ENCODE data around the gene LTBP2.

The LTBP2 gene

GRCh38 chr14:74555476-74556050, 56.5 kb downstream of the LTBP2 start:
- H3K27ac Mint-ChIP-seq, result no peak overlapping the region
- H3K36me3 Mint-ChIP-seq (ENCODE audit: low read depth), result no peaks in the 10 kb centered on the region
- no peaks in the 10 kb centered on the region for H3K4me1 Mint-ChIP-seq (ENCODE audit: low read depth)
- no peaks in the 10 kb centered on the region for H3K9me3 Mint-ChIP-seq
- H3K4me3 Mint-ChIP-seq, result no peak overlapping the region
- H3K27me3 Mint-ChIP-seq (ENCODE audit: low read depth), result peaks cover 13% of the 10 kb centered on the region

DNA sequence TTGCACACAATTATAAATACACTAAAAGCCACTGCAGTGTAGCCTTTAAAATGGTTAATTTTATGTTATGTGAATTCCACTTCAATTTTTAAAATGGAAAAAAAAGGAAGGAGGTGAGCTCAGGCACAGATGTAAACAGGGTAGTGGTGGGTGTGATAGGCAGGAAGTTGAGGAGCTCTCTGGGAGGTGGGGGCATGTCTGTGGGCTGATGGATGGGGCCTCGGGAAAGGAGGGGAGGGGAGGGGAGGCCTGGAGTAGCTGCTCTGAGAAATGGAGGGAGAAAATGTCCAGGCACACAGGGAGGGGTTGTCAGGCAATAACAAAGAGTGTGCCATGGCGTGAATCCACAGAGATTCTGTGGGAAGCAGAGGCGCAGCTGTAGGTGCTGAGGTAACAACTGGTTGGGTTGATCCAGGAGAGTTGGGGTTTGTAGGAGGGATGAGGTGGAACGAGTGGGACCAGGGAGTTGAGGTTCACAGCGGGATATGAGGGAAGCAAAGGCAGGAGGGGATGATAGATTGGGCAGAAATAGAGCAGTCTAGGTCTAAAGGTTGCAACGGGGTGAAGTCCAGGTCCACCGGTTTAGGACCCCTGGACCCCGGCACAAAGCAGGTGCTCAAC, 57.2 kb downstream of the LTBP2 start:
- Mint-ChIP-seq H3K27me3 (ENCODE audit: low read depth) (peaks cover 9% of the 10 kb centered on the region), H3K36me3 (ENCODE audit: low read depth) (no peaks in the 10 kb centered on the region), H3K4me3 (no peak overlapping the region), H3K27ac (no peak overlapping the region), H3K4me1 (ENCODE audit: low read depth) (no peaks in the 10 kb centered on the region), H3K9me3 (no peaks in the 10 kb centered on the region)

GRCh38 chr14:74552623-74553022, 59.4 kb downstream of the LTBP2 start:
- no peak overlapping the region for H3K4me3 Mint-ChIP-seq
- H3K9me3 Mint-ChIP-seq, result no peaks in the 10 kb centered on the region
- no peaks in the 10 kb centered on the region for H3K4me1 Mint-ChIP-seq (ENCODE audit: low read depth)
- H3K27me3 Mint-ChIP-seq (ENCODE audit: low read depth), result peaks cover 5% of the 10 kb centered on the region
- H3K36me3 Mint-ChIP-seq (ENCODE audit: low read depth), result no peaks in the 10 kb centered on the region
- no peak overlapping the region for H3K27ac Mint-ChIP-seq

DNA sequence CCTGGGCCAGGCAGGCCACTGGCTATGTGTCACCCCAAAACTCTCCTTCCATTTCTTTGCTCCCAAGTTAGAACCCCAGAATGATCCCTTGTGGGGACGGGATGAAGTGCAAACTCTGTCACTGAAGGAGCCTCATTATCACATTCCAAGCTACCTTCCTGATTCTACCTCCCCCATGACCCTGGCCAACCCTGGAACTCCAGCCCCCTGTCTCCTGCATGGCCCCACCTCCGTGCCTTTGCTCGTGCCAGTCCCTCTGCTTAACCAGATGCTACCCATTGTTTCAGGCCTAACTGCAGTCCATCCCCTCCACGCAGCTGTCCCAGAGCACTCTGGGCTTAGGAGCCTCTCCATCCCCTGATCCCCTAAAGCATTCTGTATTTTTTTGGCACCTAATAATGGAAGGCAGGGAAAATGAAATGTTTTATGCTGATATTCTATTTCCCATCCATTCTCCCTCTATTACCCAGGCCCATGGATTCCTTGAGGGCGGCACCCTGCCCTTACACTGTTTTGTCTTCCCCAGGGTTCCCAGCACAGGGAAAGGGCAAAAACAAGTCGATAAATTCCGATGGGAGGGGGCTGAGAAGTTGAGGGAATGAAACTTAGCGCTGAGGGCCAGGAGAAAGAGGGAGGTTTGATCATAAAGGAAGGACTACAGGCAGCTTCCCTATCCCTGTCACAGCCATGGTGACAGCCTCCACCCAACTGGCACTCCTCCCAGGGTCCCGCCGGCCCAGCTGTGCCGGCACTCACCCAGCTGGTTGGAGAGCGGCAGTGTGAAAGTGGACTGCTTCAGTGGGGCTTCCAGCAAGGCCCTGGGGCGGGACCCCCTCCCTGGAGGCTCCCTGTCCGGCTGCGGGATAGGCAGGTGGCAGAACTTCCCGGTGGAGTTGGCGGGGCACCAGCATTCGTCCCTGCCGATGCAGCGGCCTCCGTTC, 60.3 kb downstream of the LTBP2 start:
- Mint-ChIP-seq H3K36me3 (ENCODE audit: low read depth) (no peaks in the 10 kb centered on the region), H3K4me3 (no peak overlapping the region), H3K27me3 (ENCODE audit: low read depth) (peaks cover 5% of the 10 kb centered on the region), H3K9me3 (no peaks in the 10 kb centered on the region), H3K27ac (no peak overlapping the region), H3K4me1 (ENCODE audit: low read depth) (no peaks in the 10 kb centered on the region)

DNA sequence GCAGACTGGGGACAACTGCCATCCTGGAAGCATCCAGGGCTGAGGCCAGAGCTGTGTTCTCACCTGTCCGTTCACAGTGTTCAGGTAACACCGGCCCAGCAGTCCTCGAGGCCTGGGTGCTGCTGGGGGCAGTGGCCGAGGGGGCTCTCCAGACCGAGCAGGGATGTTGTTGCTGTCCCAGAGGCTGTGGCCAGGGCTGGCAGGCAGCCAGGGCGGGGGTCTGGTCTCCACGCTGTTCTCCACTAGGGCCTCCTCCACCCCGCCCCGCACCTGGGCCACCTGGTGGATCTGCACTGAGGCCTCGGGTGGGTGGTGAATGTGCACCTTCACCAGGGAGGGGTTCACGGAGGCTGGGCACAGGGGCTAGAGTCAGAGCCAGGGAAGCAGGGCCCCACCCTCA, 61.0 kb downstream of the LTBP2 start:
- Mint-ChIP-seq H3K4me1 (ENCODE audit: low read depth) (no peaks in the 10 kb centered on the region), H3K27ac (no peak overlapping the region), H3K9me3 (no peaks in the 10 kb centered on the region), H3K27me3 (ENCODE audit: low read depth) (peaks cover 8% of the 10 kb centered on the region), H3K36me3 (ENCODE audit: low read depth) (no peaks in the 10 kb centered on the region), H3K4me3 (no peak overlapping the region)

GRCh38 chr14:74550071-74550470, 62.0 kb downstream of the LTBP2 start:
- Mint-ChIP-seq H3K27ac (no peak overlapping the region), H3K4me1 (ENCODE audit: low read depth) (no peaks in the 10 kb centered on the region), H3K27me3 (ENCODE audit: low read depth) (peaks cover 8% of the 10 kb centered on the region), H3K9me3 (no peaks in the 10 kb centered on the region), H3K36me3 (ENCODE audit: low read depth) (no peaks in the 10 kb centered on the region), H3K4me3 (no peak overlapping the region)

DNA sequence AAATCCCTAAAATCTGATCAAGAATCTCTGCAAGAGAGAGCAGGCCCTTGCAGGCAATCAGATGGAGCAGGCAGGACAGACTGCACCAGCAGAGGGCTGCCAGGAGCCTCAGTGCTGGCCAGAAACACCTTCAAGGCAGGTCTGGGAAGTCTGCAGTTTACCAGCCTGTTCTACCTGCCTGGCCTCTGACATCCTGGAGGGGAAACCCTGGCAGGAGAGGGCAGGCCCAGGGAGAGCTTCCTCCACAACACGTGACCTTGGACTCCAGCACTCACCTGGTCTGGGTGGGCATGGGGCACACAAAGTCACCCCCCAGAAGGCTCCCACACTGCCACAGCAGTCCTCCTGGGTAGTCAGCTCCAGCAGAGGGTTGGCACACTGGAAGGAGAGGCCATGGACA, 62.4 kb downstream of the LTBP2 start:
- Mint-ChIP-seq H3K4me1 (ENCODE audit: low read depth) (no peaks in the 10 kb centered on the region), H3K27ac (no peak overlapping the region), H3K9me3 (no peaks in the 10 kb centered on the region), H3K27me3 (ENCODE audit: low read depth) (peaks cover 8% of the 10 kb centered on the region), H3K36me3 (ENCODE audit: low read depth) (no peaks in the 10 kb centered on the region), H3K4me3 (no peak overlapping the region)

DNA sequence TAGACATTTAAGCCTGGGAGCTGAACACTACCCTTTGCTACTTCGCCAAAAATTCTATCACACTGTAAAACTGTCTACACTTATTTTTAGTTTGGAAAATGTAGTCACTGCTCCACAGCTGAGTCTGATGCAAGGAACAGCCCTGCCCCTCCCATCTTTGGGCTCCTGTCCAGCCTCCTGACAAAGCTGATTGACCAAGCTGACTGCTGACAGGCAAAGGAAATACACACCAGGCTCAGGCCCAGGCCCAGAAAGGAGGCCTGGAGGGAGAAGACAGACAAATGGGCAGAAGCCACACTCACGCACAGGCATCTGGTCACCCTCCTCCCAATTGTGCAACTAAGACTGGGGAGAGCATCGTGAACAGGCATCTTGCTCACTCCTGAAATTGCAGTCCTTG, 63.2 kb downstream of the LTBP2 start:
- Mint-ChIP-seq H3K9me3 (no peaks in the 10 kb centered on the region), H3K27me3 (ENCODE audit: low read depth) (peaks cover 8% of the 10 kb centered on the region), H3K36me3 (ENCODE audit: low read depth) (no peaks in the 10 kb centered on the region), H3K27ac (no peak overlapping the region), H3K4me3 (no peak overlapping the region), H3K4me1 (ENCODE audit: low read depth) (no peaks in the 10 kb centered on the region)

DNA sequence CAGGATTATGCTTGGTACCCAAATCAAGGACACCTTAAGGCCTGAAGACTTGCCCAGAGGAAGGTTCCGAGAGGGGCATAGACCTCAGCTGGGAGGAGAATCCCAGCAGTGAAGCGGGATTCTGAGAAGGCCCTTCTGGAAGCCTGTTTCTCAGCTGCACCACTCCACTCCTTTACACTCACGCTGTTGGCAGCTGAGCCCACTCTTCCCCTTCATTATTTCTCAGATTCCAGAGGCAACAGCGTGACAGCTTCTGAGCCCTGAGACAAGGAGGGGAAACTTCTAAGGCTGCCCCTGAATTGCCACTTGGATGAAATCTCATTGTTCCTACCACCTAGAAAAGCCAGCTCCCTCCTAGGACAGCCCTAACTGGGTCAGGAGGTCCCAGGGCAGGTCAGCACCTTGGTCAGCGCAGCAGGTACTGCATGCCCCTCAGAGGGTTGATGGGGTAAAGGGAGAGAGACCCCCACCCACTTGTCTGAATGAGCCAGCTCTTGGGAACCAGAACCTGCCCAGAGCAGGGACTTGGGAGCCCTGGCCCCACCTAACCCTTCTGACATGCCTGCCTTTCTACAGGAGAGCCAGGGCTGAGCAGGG, 64.6 kb downstream of the LTBP2 start:
- Mint-ChIP-seq H3K27ac (no peak overlapping the region), H3K9me3 (no peaks in the 10 kb centered on the region), H3K4me1 (ENCODE audit: low read depth) (no peaks in the 10 kb centered on the region), H3K4me3 (no peak overlapping the region), H3K27me3 (ENCODE audit: low read depth) (peaks cover 3% of the 10 kb centered on the region), H3K36me3 (ENCODE audit: low read depth) (no peaks in the 10 kb centered on the region)

- no peaks in the 10 kb centered on the region for H3K36me3 Mint-ChIP-seq (ENCODE audit: low read depth)
- no peak overlapping the region for H3K4me3 Mint-ChIP-seq
- no peak overlapping the region for H3K27ac Mint-ChIP-seq
- H3K9me3 Mint-ChIP-seq, result no peaks in the 10 kb centered on the region
- H3K27me3 Mint-ChIP-seq (ENCODE audit: low read depth), result peaks cover 3% of the 10 kb centered on the region
- no peaks in the 10 kb centered on the region for H3K4me1 Mint-ChIP-seq (ENCODE audit: low read depth)
These were observed 65.6 kb downstream of the LTBP2 start for GRCh38 chr14:74546416-74546815.

GRCh38 chr14:74545386-74545785, 66.7 kb downstream of the LTBP2 start:
- Mint-ChIP-seq H3K27ac (no peak overlapping the region), H3K27me3 (ENCODE audit: low read depth) (peaks cover 3% of the 10 kb centered on the region), H3K4me1 (ENCODE audit: low read depth) (no peaks in the 10 kb centered on the region), H3K4me3 (no peak overlapping the region), H3K9me3 (no peaks in the 10 kb centered on the region), H3K36me3 (ENCODE audit: low read depth) (no peaks in the 10 kb centered on the region)

DNA sequence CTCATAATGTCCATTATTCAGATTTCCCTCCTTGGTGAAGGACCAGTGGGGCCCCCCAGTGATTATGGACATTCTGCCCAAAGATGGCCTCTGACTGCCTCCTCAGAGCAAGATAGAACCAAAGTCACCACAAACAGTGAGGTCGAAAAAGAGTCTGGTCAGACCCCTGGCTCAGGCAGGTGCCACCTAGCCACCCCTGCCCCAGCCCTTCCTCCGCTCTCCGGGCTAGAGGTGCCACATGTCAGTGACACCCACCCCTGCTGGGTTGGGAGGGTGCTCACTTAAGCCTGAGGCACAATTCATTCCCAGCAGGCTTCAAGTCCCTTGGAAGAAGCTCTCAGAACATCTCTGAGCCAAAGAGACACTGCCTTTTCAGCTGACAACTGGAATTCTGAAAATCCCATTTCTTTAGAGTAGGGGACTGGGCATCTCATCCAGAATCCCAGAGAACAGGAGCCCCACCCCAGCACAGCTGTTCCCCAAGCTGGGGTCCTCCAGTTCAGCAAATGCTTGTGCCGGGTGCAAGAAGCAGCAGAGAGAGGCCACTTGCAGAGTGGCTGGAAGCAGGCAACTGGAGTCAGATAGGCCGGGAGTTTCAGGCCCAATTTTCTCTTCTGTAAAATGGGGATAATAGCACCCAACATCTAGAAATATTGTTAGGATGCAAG, 68.1 kb downstream of the LTBP2 start:
- Mint-ChIP-seq H3K9me3 (no peaks in the 10 kb centered on the region), H3K4me1 (ENCODE audit: low read depth) (no peaks in the 10 kb centered on the region), H3K36me3 (ENCODE audit: low read depth) (no peaks in the 10 kb centered on the region), H3K27me3 (ENCODE audit: low read depth) (peaks cover 8% of the 10 kb centered on the region), H3K27ac (no peak overlapping the region), H3K4me3 (no peak overlapping the region)

DNA sequence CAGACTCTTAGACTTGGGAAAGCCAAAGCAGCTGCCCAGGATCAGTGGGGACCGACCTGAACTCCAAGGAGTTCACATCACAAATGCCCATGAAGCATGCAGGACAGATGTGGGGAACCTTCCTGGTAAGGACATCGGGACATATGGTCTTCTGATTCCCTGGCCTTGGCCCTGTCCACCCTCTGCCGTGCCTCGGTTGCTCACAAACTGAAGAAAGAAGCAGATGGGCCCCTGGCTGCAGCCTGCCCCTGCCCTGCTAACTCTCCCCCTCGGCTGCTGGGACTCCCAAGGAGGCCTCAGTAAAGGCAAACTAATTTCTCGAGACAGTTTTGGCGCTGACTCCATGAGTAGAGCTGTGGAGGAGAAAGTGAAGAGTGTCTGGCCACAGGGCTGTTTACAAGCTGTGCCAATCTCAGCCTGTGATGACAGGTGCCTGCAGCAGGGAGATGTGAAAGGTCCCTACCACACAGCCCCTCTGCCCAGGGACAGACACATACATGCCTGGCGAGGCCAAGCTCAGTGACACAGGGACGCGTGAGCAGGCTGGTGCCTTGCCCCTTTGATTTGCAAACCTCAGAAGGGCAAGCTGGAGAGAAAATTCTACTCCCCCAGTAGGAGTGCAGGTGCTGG, 69.9 kb downstream of the LTBP2 start:
- no peaks in the 10 kb centered on the region for H3K36me3 Mint-ChIP-seq (ENCODE audit: low read depth)
- H3K27me3 Mint-ChIP-seq (ENCODE audit: low read depth), result peaks cover 8% of the 10 kb centered on the region
- no peak overlapping the region for H3K4me3 Mint-ChIP-seq
- no peak overlapping the region for H3K27ac Mint-ChIP-seq
- H3K9me3 Mint-ChIP-seq, result no peaks in the 10 kb centered on the region
- no peaks in the 10 kb centered on the region for H3K4me1 Mint-ChIP-seq (ENCODE audit: low read depth)

- H3K36me3 Mint-ChIP-seq (ENCODE audit: low read depth), result no peaks in the 10 kb centered on the region
- H3K27ac Mint-ChIP-seq, result no peak overlapping the region
- H3K27me3 Mint-ChIP-seq (ENCODE audit: low read depth), result peaks cover 5% of the 10 kb centered on the region
- H3K4me3 Mint-ChIP-seq, result no peak overlapping the region
- H3K9me3 Mint-ChIP-seq, result no peaks in the 10 kb centered on the region
- H3K4me1 Mint-ChIP-seq (ENCODE audit: low read depth), result no peaks in the 10 kb centered on the region
These were observed 70.8 kb downstream of the LTBP2 start for GRCh38 chr14:74541225-74541624.
